Pancreas (tissue), 10 donors: ENCODE measurements around the gene KXD1. TPM values are rescaled to one million over a fixed set of nuclear protein-coding genes. Genes with fewer than 3 reads are reported as not detected.
"Not testable (repeated sequence)": the region's sequence is repeated elsewhere in the genome, so short reads cannot be mapped to it uniquely, and the experiment has no call there.

Source experiments
- ATAC-seq, 4 donors: fragments of 200-7000 bp; cut with Tn5 transposase; one replicate each; pipeline versions ENCODE4 v1.8.0 to v1.9.1; 2020; ENCODE audit warnings: mild to moderate bottlenecking in 4 of 4, moderate library complexity in 4 of 4
- DNase-seq, 6 donors: peaks; one replicate each; pipeline ENCODE4 v3.0.0-alpha.2; 2020
- FAIRE-seq: peaks from 2 replicates; lab custom pipeline; 2012; peaks lifted over from hg19 to GRCh38; lab: Jason Lieb, UNC
- H3K27ac ChIP-seq, 4 donors: fragments of 200-600 bp; sonication (generic); 1 replicate in 3 of 4; 2 replicates in 1 of 4; pipeline versions ENCODE4 v1.5.0 to v1.8.0; 2020
- H3K27me3 ChIP-seq, 4 donors: fragments of 200-600 bp; one replicate each; pipeline ENCODE4 v1.8.0; 2021
- H3K36me3 ChIP-seq, 3 donors: fragments of 200-600 bp; sonication (generic) in 1 of 3; one replicate each; pipeline versions ENCODE4 v1.5.0 to v1.8.0; 2020 to 2021
- H3K4me1 ChIP-seq, 3 donors: fragments of 200-600 bp; one replicate each; pipeline ENCODE4 v1.8.0; 2021
- H3K4me3 ChIP-seq, 4 donors: fragments of 200-600 bp; sonication (generic) in 2 of 4; one replicate each; pipeline versions ENCODE4 v1.5.0 to v1.8.0; 2020 to 2021
- H3K9me3 ChIP-seq, 4 donors: fragments of 200-600 bp; one replicate each; pipeline ENCODE4 v1.8.0; 2021
- CTCF ChIP-seq, 4 donors: fragments of 200-600 bp; sonication (generic) in 3 of 4; IDR thresholded peaks; one replicate each; pipeline versions ENCODE4 v1.5.0 to v1.8.0; 2021; ENCODE audit warnings: antibody characterized with exemption in 4 of 4
- WGBS, 2 donors: extraction: QIAGEN DNeasy Blood & Tissue Kit; methylation state at CpG; one replicate each; pipeline ENCODE4 v1.1.7; 2013; 5-methylcytosine and 5-hydroxymethylcytosine counted together
- intact Hi-C, 3 donors: fragments of 100-400 bp; cut with DNase I; formaldehyde crosslinking; loops; one replicate each; pipeline versions ENCODE4 v1.11.1 to v1.14.2; 2022
- polyA plus RNA-seq, 2 donors: library from polyadenylated mRNA; stranded (reverse); fragments of 200-250 nt; gene quantifications; one replicate each; pipeline ENCODE4 v1.2.3, GENCODE V29; 2013
- total RNA-seq, 6 donors: library from RNA; stranded (reverse); fragmentation: NEBNext Ultra II Directional in 4 of 6; extraction: Animal tissue kit (Norgen Biotek cat#: 25700) in 4 of 6; gene quantifications; one replicate each; pipeline versions ENCODE4 v1.2.1 to v1.2.4, GENCODE V29; 2021 to 2023
- donor health status: healthy with polysubstance abuse.
- donor health status: DM: no; HTN: no; CAD: no; lungs with moderate emphysema.
- donor health status: DM: no; HTN: no; CAD: no.
- donor health status: control.
- donor health status: control.
- donor health status: Bipolar disorder and iron deficiency.
- donor health status: DM: yes; HTN: yes; CAD: no.
- donor health status: DM: no; HTN: no; CAD: no.
- donor health status: DM: no; HTN: no; CAD: no.
- donor health status: DM: yes; HTN: yes; CAD: no.

The KXD1 gene
- total and polyA plus RNA-seq, 8 donors = 33.4 to 66.9 (median 42.2) TPM

GRCh38 chr19:18522124-18522861 is 35.4 kb upstream of the KXD1 start:
- intact Hi-C loops = no loop called here
- H3K4me1 ChIP-seq = peaks cover 5 to 8% (median 6%) of the 10 kb centered on the region in 3 donors
- peak; percentile 86 to 90 (median 88) for ATAC-seq
- H3K27me3 ChIP-seq = no peaks in the 10 kb centered on the region
- DNase-seq = peak; percentile 100
- WGBS, 2 donors = 1 to 2% methylated on average over 44 to 51 of the region's 51 CpGs
- H3K36me3 ChIP-seq = no peaks in the 10 kb centered on the region
- H3K9me3 ChIP-seq = no peaks in the 10 kb centered on the region
- peak overlapping the region; percentile 99 to 100 (median 99) for H3K4me3 ChIP-seq
- H3K27ac ChIP-seq = peak overlapping the region; percentile 90 to 97 (median 92)
- peak in 1 of 4 donors; percentile 11 for TF ChIP-seq CTCF (IDR thresholded peaks at IDR 0.05)
- FAIRE-seq = peak; percentile 97

- H3K36me3 ChIP-seq, H3K27me3 ChIP-seq, H3K4me1 ChIP-seq, H3K9me3 ChIP-seq, FAIRE-seq, intact Hi-C loops, ATAC-seq, H3K4me3 ChIP-seq: not testable (repeated sequence)
- DNase-seq = peak in 1 of 6 donors; percentile 42
- WGBS, 2 donors = 52 to 58% methylated on average over 19 of the region's 19 CpGs
- H3K27ac ChIP-seq = peak overlapping the region in 3 of 4 donors; percentile 20 to 55 (median 51)
These were observed 34.7 kb upstream of the KXD1 start for GRCh38 chr19:18522862-18523440.

- TF ChIP-seq CTCF (IDR thresholded peaks at IDR 0.05) = no peak
- FAIRE-seq (no peak), DNase-seq (no peak), ATAC-seq (no peak)
- Histone ChIP-seq H3K27ac (no peak overlapping the region), H3K36me3 (no peaks in the 10 kb centered on the region), H3K4me1 (peaks cover 5 to 8% (median 6%) of the 10 kb centered on the region in 3 donors), H3K9me3 (no peaks in the 10 kb centered on the region), H3K27me3 (no peaks in the 10 kb centered on the region), H3K4me3 (no peak overlapping the region)
- 81 to 85% methylated on average over 9 of the region's 9 CpGs for WGBS, 2 donors
- intact Hi-C loops = no loop called here
These were observed 33.8 kb upstream of the KXD1 start for GRCh38 chr19:18523841-18524240.

GRCh38 chr19:18526316-18526715 is 31.4 kb upstream of the KXD1 start:
- intact Hi-C loops = no loop called here
- H3K27ac ChIP-seq = no peak overlapping the region

GRCh38 chr19:18529782-18530181 is 27.9 kb upstream of the KXD1 start:
- no peaks in the 10 kb centered on the region for H3K27me3 ChIP-seq
- no peak for ATAC-seq
- peaks cover 0 to 7% (median 3%) of the 10 kb centered on the region in 3 donors for H3K36me3 ChIP-seq
- 80 to 82% methylated on average over 7 of the region's 7 CpGs for WGBS, 2 donors
- FAIRE-seq = no peak
- intact Hi-C loops = no loop called here
- no peak for DNase-seq
- no peak overlapping the region for H3K4me3 ChIP-seq
- H3K9me3 ChIP-seq = no peaks in the 10 kb centered on the region
- no peak overlapping the region for H3K27ac ChIP-seq
- TF ChIP-seq CTCF (IDR thresholded peaks at IDR 0.05) = no peak
- no peaks in the 10 kb centered on the region for H3K4me1 ChIP-seq

More at GRCh38 chr19:18526316-18526715, 31.4 kb upstream of the KXD1 start:
- Histone ChIP-seq H3K27me3 (no peaks in the 10 kb centered on the region), H3K9me3 (no peaks in the 10 kb centered on the region), H3K4me3 (no peak overlapping the region), H3K36me3 (peaks cover 0 to under 1% (median 0%) of the 10 kb centered on the region in 3 donors), H3K4me1 (no peaks in the 10 kb centered on the region)
- ATAC-seq = no peak
- TF ChIP-seq CTCF (IDR thresholded peaks at IDR 0.05) = no peak
- FAIRE-seq = no peak
- WGBS, 2 donors = 80 to 84% methylated on average over 9 of the region's 9 CpGs
- DNase-seq = no peak
